MM.1S (cell line): ENCODE data around the gene MEMO1.

Experiments
- EZH2 ChIP-seq: fragments of 300-600 bp; sonication (generic); optimal IDR thresholded peaks from 2 replicates; pipeline ENCODE3; 2017; ENCODE audit warnings: low read depth, mild to moderate bottlenecking, antibody characterized with exemption, low read length, mixed read lengths
- EZH2phosphoT487 ChIP-seq: fragments of 300-600 bp; sonication (generic); IDR thresholded peaks from 2 replicates; pipeline ENCODE4 v1.6.1; 2018; ENCODE audit warnings: antibody characterized with exemption, low read length
- TF ChIP-seq, protein P1 (sequence below): fragments of 300-600 bp; sonication (generic); IDR thresholded peaks from 2 replicates; pipeline ENCODE4 v1.5.1; 2016; ENCODE audit warnings: antibody characterized with exemption, low read length, mixed read lengths

DNA sequence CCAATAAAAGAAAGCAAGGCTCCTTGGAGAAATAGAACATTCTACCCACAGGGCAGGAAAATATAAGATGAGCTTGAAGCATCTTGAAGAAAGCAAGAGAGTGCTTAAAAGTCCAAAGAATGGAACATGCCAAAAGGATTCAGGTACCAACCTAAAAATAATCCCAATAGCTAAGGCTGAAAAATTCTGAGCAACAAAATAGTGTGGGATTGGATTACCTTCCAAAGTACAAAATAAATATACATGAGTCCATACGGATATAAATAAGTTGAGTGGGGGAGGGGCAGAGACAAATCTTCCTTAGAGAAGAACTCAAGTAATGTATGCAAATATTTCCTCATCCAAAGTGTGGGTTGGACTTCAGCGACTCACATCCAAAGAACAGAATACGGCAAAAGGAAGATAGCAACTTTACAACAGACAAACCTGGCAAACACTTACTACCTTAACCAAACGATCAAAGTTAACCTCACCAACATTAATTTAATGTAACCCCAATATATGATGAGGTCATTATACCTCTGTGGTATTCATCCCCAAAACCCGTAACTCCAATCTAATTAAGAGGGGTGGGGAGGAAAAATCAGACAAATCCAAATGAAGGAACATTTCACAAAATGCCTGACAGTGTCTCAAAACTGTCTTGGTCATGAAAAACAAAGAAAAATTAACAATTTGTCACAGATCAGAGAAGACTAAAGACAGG is 26.9 kb downstream of the MEMO1 start:
- TF ChIP-seq, protein P1, sequence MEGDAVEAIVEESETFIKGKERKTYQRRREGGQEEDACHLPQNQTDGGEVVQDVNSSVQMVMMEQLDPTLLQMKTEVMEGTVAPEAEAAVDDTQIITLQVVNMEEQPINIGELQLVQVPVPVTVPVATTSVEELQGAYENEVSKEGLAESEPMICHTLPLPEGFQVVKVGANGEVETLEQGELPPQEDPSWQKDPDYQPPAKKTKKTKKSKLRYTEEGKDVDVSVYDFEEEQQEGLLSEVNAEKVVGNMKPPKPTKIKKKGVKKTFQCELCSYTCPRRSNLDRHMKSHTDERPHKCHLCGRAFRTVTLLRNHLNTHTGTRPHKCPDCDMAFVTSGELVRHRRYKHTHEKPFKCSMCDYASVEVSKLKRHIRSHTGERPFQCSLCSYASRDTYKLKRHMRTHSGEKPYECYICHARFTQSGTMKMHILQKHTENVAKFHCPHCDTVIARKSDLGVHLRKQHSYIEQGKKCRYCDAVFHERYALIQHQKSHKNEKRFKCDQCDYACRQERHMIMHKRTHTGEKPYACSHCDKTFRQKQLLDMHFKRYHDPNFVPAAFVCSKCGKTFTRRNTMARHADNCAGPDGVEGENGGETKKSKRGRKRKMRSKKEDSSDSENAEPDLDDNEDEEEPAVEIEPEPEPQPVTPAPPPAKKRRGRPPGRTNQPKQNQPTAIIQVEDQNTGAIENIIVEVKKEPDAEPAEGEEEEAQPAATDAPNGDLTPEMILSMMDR, result no peak
- TF ChIP-seq EZH2phosphoT487 (no peak), EZH2 (no peak)
